SK-N-SH (cell line): Measurements from ENCODE around the gene C3orf20. TPM values are rescaled to one million over a fixed set of nuclear protein-coding genes. Genes with fewer than 3 reads are reported as not detected.

ENCODE experiments used
- CTCF ChIA-PET: fragments of 300-600, 350-600 bp; formaldehyde crosslinking; extraction: SDS; loops from one replicate; lab custom pipeline; 2021; lab: Yijun Ruan, JAX
- POLR2A ChIA-PET: fragments of 350-600 bp; sonication (Branson Sonifier 250); formaldehyde crosslinking; extraction: SDS; loops from one replicate; lab custom pipeline; 2020; ENCODE audit warnings: antibody characterized with exemption, inconsistent platforms; lab: Yijun Ruan, JAX
- DNase-seq: peaks from one replicate; pipeline ENCODE4 v3.0.0; 2012
- H2AFZ ChIP-seq: fragments of 200-600 bp; sonication (generic); 2 replicates; pipeline ENCODE4 v1.8.1; 2016; ENCODE audit warnings: antibody characterized with exemption, mild to moderate bottlenecking, low read depth
- H3F3A ChIP-seq: fragments of 200-600 bp; sonication (generic); replicated peaks from 2 replicates; pipeline ENCODE3; 2016; ENCODE audit warnings: antibody characterized with exemption, mild to moderate bottlenecking; ENCODE audit not compliant: insufficient read depth
- H3K27ac ChIP-seq, 2 experiments: fragments of 200-500 bp in 1 of 2; fragments of 200-600 bp in 1 of 2; sonication (Bioruptor generic) in 1 of 2; sonication (generic), shearing (Covaris generic) in 1 of 2; 2 replicates each; pipeline versions ENCODE4 v1.5.1 to v1.6.1; 2014 to 2016; ENCODE audit warnings: low read depth in 2 of 2, inconsistent platforms in 1 of 2, low read length in 1 of 2, mild to moderate bottlenecking in 1 of 2, mixed read lengths in 1 of 2
- H3K27me3 ChIP-seq: fragments of 200-600 bp; sonication (generic), shearing (Covaris generic); 2 replicates; pipeline ENCODE4 v1.6.1; 2016; ENCODE audit warnings: mixed run types; ENCODE audit not compliant: insufficient read depth
- H3K36me3 ChIP-seq, 2 experiments: fragments of 200-500 bp in 1 of 2; fragments of 200-600 bp in 1 of 2; sonication (Bioruptor generic) in 1 of 2; sonication (generic) in 1 of 2; replicated peaks in 1 of 2; 2 replicates each; pipeline versions ENCODE3 to v1.5.1; 2014 to 2016; ENCODE audit warnings: low read length in 1 of 2, mild to moderate bottlenecking in 1 of 2; ENCODE audit not compliant: insufficient read depth in 2 of 2, control insufficient read depth in 1 of 2
- H3K4me1 ChIP-seq, 2 experiments: fragments of 200-500 bp in 1 of 2; fragments of 200-600 bp in 1 of 2; sonication (Bioruptor generic) in 1 of 2; sonication (generic), shearing (Covaris generic) in 1 of 2; 2 replicates each; pipeline versions ENCODE4 v1.5.1 to v1.6.1; 2014 to 2016; ENCODE audit warnings: low read depth in 1 of 2, low read length in 1 of 2, mixed run types in 1 of 2; ENCODE audit not compliant: insufficient read depth in 2 of 2, control insufficient read depth in 1 of 2
- H3K4me2 ChIP-seq: fragments of 200-600 bp; sonication (generic), shearing (Covaris generic); 2 replicates; pipeline ENCODE4 v1.6.1; 2017; ENCODE audit warnings: mixed run types
- H3K4me3 ChIP-seq, 2 experiments: fragments of 200-500 bp in 1 of 2; fragments of 200-600 bp in 1 of 2; sonication (Bioruptor generic) in 1 of 2; sonication (generic), shearing (Covaris generic) in 1 of 2; 2 replicates each; pipeline versions ENCODE4 v1.5.1 to v1.8.1; 2014 to 2016; ENCODE audit warnings: low read depth in 2 of 2, inconsistent platforms in 1 of 2, low read length in 1 of 2, mild to moderate bottlenecking in 1 of 2, mixed read lengths in 1 of 2, moderate library complexity in 1 of 2
- H3K79me2 ChIP-seq: fragments of 200-600 bp; sonication (generic); 2 replicates; pipeline ENCODE4 v1.8.1; 2017; ENCODE audit warnings: mild to moderate bottlenecking; ENCODE audit not compliant: insufficient read depth
- H3K9ac ChIP-seq: fragments of 200-600 bp; sonication (generic); 2 replicates; pipeline ENCODE4 v1.6.1; 2017; ENCODE audit warnings: mixed run types
- H3K9me2 ChIP-seq: fragments of 200-600 bp; sonication (generic); 2 replicates; pipeline ENCODE4 v1.6.1; 2017; ENCODE audit warnings: mixed run types
- H3K9me3 ChIP-seq: fragments of 200-600 bp; sonication (generic); 2 replicates; pipeline ENCODE4 v1.6.1; 2017; ENCODE audit warnings: mixed run types, mild to moderate bottlenecking, moderate library complexity
- H4K20me1 ChIP-seq: fragments of 200-600 bp; sonication (generic); 2 replicates; pipeline ENCODE4 v1.6.1; 2017; ENCODE audit warnings: mild to moderate bottlenecking, mixed run types; ENCODE audit not compliant: insufficient read depth
- FOXJ3 ChIP-seq: sonication (generic); formaldehyde crosslinking; IDR thresholded peaks from 2 replicates; pipeline ENCODE4 v1.5.1; 2020; ENCODE audit warnings: mild to moderate bottlenecking, missing genetic modification reagents
- GABPA ChIP-seq: IDR thresholded peaks from 2 replicates; pipeline ENCODE4 v1.4.0; 2012; ENCODE audit warnings: low read depth, mild to moderate bottlenecking
- JUND ChIP-seq: IDR thresholded peaks from 2 replicates; pipeline ENCODE4 v1.4.0; 2012
- MEF2A ChIP-seq: IDR thresholded peaks from 2 replicates; pipeline ENCODE4 v1.4.0; 2012; ENCODE audit warnings: low read depth, borderline replicate concordance
- NFIC ChIP-seq: IDR thresholded peaks from 2 replicates; pipeline ENCODE4 v1.4.0; 2012; ENCODE audit warnings: borderline replicate concordance
- POLR2AphosphoS5 ChIP-seq: IDR thresholded peaks from 2 replicates; pipeline ENCODE4 v1.6.1; 2012; ENCODE audit warnings: low read depth, low read length
- RFX5 ChIP-seq: IDR thresholded peaks from 2 replicates; pipeline ENCODE4 v1.6.1; 2012; ENCODE audit warnings: mild to moderate bottlenecking, improper control_type of control experiment, low read length
- YY1 ChIP-seq: IDR thresholded peaks from 2 replicates; pipeline ENCODE4 v1.4.0; 2012; ENCODE audit warnings: low read depth, mild to moderate bottlenecking
- WGBS: methylation state at CpG from one replicate; pipeline ENCODE4 v1.1.6; 2017; ENCODE audit warnings: low lambda C conversion rate; 5-methylcytosine and 5-hydroxymethylcytosine counted together
- polyA plus RNA-seq, 3 experiments: library from polyadenylated mRNA; depleted of rRNA; stranded (reverse); fragments of >200 nt; gene quantifications; 2 replicates each; pipeline ENCODE4 v1.2.3, GENCODE V29; 2012
- TF ChIP-seq, protein P1 (sequence below): IDR thresholded peaks from 2 replicates; pipeline ENCODE4; 2012
- TF ChIP-seq, protein P2 (sequence below): fragments of 200-600 bp; sonication (generic); IDR thresholded peaks from 2 replicates; pipeline ENCODE4 v1.6.1; 2017; ENCODE audit warnings: antibody characterized with exemption, mild to moderate bottlenecking, moderate library complexity
- TF ChIP-seq, protein P3 (sequence below): IDR thresholded peaks from 2 replicates; pipeline ENCODE4 v1.4.0; 2012; ENCODE audit warnings: low read depth, borderline replicate concordance
- TF ChIP-seq, protein P4 (sequence below): fragments of 150-350 bp; IDR thresholded peaks from 2 replicates; pipeline ENCODE4 v1.6.1; 2017; ENCODE audit warnings: antibody characterized with exemption, low read length, low read depth, borderline replicate concordance
- TF ChIP-seq, protein P5 (sequence below): IDR thresholded peaks from 2 replicates; pipeline ENCODE4 v1.4.0; 2012; ENCODE audit warnings: low read depth, borderline replicate concordance
- TF ChIP-seq, protein P6 (sequence below): fragments of 150-350 bp; IDR thresholded peaks from 2 replicates; pipeline ENCODE4 v1.6.1; 2016; ENCODE audit warnings: mild to moderate bottlenecking, low read depth, low read length

The C3orf20 gene
- polyA plus RNA-seq, 1 of the 3 experiments (the other 2 are of a cell fraction), result not detected

DNA sequence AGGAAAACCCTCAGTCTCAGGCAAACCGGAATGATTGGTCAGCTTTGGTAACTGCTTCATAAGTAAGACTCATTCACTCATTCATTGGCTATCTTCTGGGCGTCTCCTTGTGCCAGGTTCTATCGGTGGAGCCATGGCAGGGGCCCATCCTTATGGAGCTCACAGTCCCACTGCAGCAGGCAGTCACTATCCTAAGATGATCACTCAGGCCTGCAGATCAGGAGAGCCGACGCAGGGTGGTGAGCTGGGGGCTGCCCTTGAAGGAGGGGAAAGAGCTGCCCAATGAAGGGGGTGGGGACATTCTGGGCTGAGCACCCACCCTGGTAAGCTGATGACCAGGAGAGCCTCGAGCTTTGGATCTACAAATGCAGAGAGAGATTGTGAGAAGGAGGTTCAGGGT lies 123.3 kb downstream of the C3orf20 start:
- Histone ChIP-seq H3K79me2 (no peaks in the 10 kb centered on the region), H3K9me3 (no peaks in the 10 kb centered on the region), H3K4me2 (no peak overlapping the region), H3K4me3 (no peak overlapping the region), H4K20me1 (no peaks in the 10 kb centered on the region), H3K9ac (no peak overlapping the region), H3K9me2 (no peaks in the 10 kb centered on the region), H3K27me3 (no peaks in the 10 kb centered on the region), H3K36me3 (no peaks in the 10 kb centered on the region), H3K4me1 (no peaks in the 10 kb centered on the region; a peak in 1 of 4 replicates), H2AFZ (no peak overlapping the region), H3F3A (no peaks in the 10 kb centered on the region), H3K27ac (no peak overlapping the region)
- no peak for DNase-seq
- 31% methylated on average over 4 of the region's 6 CpGs for WGBS
- TF ChIP-seq POLR2AphosphoS5, result no peak
- TF ChIP-seq, protein P1, sequence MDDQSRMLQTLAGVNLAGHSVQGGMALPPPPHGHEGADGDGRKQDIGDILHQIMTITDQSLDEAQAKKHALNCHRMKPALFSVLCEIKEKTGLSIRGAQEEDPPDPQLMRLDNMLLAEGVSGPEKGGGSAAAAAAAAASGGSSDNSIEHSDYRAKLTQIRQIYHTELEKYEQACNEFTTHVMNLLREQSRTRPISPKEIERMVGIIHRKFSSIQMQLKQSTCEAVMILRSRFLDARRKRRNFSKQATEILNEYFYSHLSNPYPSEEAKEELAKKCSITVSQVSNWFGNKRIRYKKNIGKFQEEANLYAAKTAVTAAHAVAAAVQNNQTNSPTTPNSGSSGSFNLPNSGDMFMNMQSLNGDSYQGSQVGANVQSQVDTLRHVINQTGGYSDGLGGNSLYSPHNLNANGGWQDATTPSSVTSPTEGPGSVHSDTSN, result no peak
- TF ChIP-seq JUND, result no peak
- POLR2A ChIA-PET, result no interaction called here
- CTCF ChIA-PET, result interaction anchor here (0.7 to 2.1 kb wide), 5 partner anchors 25 to 128 kb away, joined by 3 to 9 read pairs (median 3); no protein-coding TSS in a partner anchor

DNA sequence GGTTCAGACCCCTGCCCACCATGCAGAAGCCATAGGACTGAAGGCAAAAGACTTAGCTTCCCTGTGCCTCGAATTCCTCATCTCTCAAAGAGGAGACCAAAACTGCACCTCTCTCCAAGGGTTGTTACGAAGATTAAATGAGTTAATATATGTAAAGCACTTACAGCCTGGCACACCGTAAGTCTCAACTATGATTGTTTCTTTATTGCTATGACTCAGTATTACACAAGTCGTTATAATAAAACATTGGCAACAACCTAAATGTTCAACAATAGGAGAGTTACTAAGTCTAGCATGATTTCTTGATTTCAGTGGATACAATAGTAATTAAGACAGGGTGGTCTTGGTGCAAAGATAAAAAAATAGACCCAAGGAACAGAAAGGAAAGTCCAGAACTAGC lies 124.2 kb downstream of the C3orf20 start:
- DNase-seq, result no peak
- CTCF ChIA-PET, result interaction anchor here (1.1 to 2.1 kb wide), 3 partner anchors 115 to 127 kb away, joined by 3 to 9 read pairs (median 4); no protein-coding TSS in a partner anchor

More for the DNA sequence above, 124.2 kb downstream of the C3orf20 start:
- Histone ChIP-seq H3K4me2 (no peak overlapping the region), H4K20me1 (no peaks in the 10 kb centered on the region), H3F3A (no peaks in the 10 kb centered on the region), H3K9ac (no peak overlapping the region), H3K27me3 (no peaks in the 10 kb centered on the region), H3K27ac (no peak overlapping the region), H3K9me3 (no peaks in the 10 kb centered on the region), H3K4me1 (no peaks in the 10 kb centered on the region; a peak in 1 of 4 replicates), H3K36me3 (no peaks in the 10 kb centered on the region), H2AFZ (no peak overlapping the region), H3K79me2 (no peaks in the 10 kb centered on the region), H3K9me2 (no peaks in the 10 kb centered on the region), H3K4me3 (no peak overlapping the region)
- 43% methylated on average over 4 of the region's 4 CpGs for WGBS
- POLR2A ChIA-PET, result no interaction called here
- TF ChIP-seq JUND (no peak), GABPA (no peak), FOXJ3 (CRISPR knock-in tag) (no peak), NFIC (no peak), POLR2AphosphoS5 (no peak), MEF2A (no peak), RFX5 (no peak), YY1 (no peak)
- TF ChIP-seq, protein P2, sequence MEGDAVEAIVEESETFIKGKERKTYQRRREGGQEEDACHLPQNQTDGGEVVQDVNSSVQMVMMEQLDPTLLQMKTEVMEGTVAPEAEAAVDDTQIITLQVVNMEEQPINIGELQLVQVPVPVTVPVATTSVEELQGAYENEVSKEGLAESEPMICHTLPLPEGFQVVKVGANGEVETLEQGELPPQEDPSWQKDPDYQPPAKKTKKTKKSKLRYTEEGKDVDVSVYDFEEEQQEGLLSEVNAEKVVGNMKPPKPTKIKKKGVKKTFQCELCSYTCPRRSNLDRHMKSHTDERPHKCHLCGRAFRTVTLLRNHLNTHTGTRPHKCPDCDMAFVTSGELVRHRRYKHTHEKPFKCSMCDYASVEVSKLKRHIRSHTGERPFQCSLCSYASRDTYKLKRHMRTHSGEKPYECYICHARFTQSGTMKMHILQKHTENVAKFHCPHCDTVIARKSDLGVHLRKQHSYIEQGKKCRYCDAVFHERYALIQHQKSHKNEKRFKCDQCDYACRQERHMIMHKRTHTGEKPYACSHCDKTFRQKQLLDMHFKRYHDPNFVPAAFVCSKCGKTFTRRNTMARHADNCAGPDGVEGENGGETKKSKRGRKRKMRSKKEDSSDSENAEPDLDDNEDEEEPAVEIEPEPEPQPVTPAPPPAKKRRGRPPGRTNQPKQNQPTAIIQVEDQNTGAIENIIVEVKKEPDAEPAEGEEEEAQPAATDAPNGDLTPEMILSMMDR, result no peak
- TF ChIP-seq, protein P3, sequence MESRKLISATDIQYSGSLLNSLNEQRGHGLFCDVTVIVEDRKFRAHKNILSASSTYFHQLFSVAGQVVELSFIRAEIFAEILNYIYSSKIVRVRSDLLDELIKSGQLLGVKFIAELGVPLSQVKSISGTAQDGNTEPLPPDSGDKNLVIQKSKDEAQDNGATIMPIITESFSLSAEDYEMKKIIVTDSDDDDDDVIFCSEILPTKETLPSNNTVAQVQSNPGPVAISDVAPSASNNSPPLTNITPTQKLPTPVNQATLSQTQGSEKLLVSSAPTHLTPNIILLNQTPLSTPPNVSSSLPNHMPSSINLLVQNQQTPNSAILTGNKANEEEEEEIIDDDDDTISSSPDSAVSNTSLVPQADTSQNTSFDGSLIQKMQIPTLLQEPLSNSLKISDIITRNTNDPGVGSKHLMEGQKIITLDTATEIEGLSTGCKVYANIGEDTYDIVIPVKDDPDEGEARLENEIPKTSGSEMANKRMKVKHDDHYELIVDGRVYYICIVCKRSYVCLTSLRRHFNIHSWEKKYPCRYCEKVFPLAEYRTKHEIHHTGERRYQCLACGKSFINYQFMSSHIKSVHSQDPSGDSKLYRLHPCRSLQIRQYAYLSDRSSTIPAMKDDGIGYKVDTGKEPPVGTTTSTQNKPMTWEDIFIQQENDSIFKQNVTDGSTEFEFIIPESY, result no peak
- TF ChIP-seq, protein P4, sequence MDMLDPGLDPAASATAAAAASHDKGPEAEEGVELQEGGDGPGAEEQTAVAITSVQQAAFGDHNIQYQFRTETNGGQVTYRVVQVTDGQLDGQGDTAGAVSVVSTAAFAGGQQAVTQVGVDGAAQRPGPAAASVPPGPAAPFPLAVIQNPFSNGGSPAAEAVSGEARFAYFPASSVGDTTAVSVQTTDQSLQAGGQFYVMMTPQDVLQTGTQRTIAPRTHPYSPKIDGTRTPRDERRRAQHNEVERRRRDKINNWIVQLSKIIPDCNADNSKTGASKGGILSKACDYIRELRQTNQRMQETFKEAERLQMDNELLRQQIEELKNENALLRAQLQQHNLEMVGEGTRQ, result no peak
- TF ChIP-seq, protein P5, sequence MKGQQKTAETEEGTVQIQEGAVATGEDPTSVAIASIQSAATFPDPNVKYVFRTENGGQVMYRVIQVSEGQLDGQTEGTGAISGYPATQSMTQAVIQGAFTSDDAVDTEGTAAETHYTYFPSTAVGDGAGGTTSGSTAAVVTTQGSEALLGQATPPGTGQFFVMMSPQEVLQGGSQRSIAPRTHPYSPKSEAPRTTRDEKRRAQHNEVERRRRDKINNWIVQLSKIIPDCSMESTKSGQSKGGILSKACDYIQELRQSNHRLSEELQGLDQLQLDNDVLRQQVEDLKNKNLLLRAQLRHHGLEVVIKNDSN, result no peak
- TF ChIP-seq, protein P6, sequence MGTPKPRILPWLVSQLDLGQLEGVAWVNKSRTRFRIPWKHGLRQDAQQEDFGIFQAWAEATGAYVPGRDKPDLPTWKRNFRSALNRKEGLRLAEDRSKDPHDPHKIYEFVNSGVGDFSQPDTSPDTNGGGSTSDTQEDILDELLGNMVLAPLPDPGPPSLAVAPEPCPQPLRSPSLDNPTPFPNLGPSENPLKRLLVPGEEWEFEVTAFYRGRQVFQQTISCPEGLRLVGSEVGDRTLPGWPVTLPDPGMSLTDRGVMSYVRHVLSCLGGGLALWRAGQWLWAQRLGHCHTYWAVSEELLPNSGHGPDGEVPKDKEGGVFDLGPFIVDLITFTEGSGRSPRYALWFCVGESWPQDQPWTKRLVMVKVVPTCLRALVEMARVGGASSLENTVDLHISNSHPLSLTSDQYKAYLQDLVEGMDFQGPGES, result no peak
